ENCODE results near the gene COQ10A.
A peak's percentile ranks its signal among the peaks of the same experiment; 100 is the strongest.
"Not testable (repeated sequence)": the region's sequence is repeated elsewhere in the genome, so short reads cannot be mapped to it uniquely, and the experiment has no call there.

The COQ10A gene

DNA sequence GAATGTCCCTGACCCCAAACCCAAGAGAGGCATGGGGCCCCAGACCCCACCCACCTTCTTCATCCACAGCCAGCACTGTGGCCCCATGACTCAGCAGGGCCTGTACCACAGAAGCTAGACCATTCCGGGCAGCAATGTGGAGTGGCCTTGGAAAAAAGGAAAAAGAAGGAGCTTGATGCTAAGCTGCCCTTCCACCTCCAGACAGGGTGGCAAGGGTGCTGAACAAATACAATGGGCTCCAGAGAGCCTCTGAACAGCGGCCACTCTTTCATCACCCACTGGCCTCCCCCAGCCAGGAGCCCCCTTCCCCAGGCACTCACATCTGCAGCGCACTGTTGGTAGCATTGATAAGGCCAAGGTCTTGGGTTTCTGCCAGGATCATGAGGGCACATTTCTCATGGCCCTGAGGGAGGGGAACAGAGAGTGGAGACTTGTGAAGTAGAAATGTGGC lies 23.0 kb upstream of the COQ10A start:
- no peak for DNase-seq

- DNase-seq = no peak
Measured at GRCh38 chr12:56244494-56244893, 22.2 kb upstream of the COQ10A start.

- DNase-seq = no peak
Measured at GRCh38 chr12:56247923-56248322, 18.8 kb upstream of the COQ10A start.

DNA sequence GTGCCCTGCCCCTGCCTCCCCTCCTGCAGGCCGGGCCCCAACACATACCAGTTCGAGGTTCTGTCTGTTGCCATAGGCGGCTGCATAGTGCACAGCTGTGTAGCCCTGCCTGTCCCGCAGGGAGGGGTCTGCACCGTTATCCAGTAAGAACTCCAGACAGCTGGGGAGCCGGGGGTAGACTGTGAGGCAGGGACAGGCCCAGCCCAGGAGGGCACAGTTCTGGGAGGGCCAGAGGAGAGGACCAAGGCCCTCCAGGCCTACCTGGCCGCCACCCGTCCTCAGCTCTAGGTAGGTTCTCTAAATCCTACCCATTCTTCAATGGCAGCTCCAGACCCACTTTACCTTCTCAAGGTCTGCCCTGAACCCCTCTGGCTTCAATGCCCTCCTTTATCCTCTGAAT lies 18.0 kb upstream of the COQ10A start:
- DNase-seq = no peak

DNA sequence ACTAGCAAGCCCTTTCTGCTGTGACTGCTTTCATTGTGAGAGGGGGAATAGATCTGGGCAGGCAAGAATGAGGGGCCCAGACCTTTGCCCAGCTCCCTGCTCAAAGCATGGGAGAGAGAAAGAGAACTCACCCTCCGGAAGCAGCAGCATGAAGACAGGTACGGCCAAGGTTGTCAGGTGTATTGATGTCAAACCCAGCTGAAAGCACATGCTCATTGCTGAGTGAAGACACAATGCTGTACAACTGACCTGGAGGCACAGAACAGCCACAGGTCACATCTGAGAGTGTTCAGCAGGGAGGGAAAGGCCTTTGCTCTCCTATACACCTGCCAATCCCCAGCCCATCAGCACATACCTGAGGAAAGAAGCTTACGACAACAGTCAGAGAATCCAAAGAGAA lies 14.1 kb upstream of the COQ10A start:
- DNase-seq = no peak

DNA sequence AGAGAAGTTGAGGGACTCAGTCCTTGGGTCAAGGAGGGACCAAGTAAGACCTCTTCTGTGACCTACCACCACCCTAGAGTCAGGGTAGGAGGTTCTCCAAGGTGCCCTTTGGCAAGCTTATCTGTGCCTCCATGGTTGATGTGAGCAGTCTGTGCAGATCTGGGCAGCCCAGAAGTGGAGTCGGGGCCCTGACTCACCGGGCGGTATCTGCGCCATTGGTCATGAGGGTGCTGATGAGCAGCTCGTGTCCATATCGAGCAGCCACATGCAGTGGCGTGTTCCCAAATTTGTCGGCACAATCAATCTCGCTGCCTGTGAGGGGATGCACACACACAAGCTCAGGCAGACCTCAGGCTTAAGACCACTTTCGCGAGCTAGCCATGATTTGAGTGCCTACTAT lies 13.7 kb upstream of the COQ10A start:
- no peak for DNase-seq

- no peak for DNase-seq
Measured at GRCh38 chr12:56255671-56256070, 11.1 kb upstream of the COQ10A start.

- no peak for DNase-seq
Measured at GRCh38 chr12:56256326-56256960, 10.3 kb upstream of the COQ10A start.

DNA sequence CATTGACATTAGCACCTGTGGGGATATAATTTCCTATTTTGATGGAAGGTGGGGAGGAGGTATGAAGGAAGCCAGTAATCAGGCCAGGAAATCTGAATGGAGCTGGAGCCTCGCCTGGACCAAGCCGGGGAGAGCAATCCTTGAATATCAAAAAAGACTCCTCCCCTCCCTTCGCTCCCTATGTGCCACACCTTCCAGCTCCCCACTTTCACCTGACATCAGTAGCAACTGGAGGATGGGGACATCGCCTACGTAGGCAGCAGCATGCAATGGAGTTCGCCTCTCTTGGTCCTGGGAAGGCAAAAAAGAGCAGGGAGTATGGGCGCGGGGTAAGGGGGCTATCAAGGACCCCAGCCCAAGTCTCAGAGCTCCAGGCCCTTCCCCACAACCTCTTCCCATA lies 9.7 kb upstream of the COQ10A start:
- no peak for DNase-seq

GRCh38 chr12:56257491-56258067 lies 9.2 kb upstream of the COQ10A start:
- DNase-seq = peak in 1 of 6 experiments; percentile 25

DNA sequence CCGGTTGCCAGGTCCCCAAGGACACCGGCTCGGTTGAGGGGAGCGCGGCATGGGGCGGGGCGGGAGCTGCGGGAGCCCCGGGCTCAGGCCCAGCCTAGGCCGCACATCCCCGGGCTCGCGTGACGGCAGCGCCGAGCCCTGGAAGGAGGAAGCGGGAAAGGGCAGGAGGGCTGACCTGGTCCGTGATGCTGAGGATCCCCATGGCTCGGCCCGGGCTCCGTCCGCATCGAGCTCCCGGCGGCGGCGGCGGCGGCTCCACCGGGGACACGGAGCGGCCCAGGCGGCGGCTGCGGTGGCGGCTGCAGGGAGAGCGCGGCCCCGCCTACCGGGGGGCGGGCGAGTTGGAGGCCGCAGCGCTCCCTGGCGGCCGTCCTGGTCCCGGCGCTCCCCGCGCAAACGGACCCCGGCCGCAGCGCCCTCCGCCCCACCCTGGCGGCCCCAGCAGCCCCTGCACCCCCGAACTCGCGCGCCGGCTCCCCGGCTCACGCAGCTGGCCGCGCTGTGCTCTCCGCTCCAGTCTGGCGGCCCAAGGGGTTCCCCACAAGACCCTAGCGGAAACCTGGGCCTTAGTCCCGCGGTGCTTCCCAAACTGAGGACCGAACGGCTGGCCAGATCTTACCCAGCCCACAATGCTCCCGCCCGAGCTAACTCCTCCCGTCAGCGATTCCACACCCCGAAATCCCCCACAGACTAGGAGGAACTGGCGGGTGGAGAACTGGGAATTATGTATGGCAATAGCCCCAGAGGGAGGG lies 8.5 kb upstream of the COQ10A start, which contains the start of gene ANKRD52:
Gene ANKRD52 (minus strand): TSS at position 317 of the 752 bp plus-strand sequence. CDS start 115 bp downstream, at position 202.
- peak; percentile 62 to 90 (median 73) for DNase-seq

- DNase-seq = no peak
Measured at GRCh38 chr12:56258820-56259183, 7.9 kb upstream of the COQ10A start.

GRCh38 chr12:56260380-56260779 lies 6.4 kb upstream of the COQ10A start:
- no peak for DNase-seq

GRCh38 chr12:56260921-56261320 lies 5.8 kb upstream of the COQ10A start:
- no peak for DNase-seq

- DNase-seq = no peak
Measured at GRCh38 chr12:56261503-56262232, 5.1 kb upstream of the COQ10A start.

- not testable (repeated sequence) for DNase-seq
Measured at GRCh38 chr12:56262955-56263354, 3.8 kb upstream of the COQ10A start.

DNA sequence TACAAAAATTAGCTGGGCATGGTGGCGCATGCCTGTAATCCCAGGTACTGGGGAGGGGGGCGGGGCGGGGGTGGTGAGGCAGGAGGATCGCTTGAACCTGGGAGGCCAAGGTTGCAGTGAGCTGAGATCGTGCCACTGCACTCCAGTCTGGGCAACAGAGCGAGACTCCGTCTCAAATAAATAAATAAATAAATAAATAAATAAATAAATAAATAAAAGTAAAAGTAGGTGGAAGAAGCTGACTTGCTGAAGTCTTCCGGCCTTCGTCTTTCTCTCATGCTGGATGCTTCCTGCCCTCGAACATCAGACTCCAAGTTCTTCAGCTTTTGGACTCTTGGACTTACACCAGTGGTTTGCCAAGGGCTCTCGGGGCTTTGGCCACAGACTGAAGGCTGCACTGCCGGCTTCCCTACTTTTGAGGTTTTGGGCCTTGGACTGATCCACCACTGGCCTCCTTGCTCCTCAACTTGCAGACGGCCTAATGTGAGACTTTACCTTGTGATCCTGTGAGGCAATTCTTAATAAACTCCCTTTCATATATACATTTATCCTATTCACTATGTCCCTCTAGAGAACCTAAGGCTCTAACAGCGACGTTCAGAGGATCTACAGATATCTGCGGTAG lies 562 bp upstream of the COQ10A start:
- DNase-seq = not testable (repeated sequence)

DNA sequence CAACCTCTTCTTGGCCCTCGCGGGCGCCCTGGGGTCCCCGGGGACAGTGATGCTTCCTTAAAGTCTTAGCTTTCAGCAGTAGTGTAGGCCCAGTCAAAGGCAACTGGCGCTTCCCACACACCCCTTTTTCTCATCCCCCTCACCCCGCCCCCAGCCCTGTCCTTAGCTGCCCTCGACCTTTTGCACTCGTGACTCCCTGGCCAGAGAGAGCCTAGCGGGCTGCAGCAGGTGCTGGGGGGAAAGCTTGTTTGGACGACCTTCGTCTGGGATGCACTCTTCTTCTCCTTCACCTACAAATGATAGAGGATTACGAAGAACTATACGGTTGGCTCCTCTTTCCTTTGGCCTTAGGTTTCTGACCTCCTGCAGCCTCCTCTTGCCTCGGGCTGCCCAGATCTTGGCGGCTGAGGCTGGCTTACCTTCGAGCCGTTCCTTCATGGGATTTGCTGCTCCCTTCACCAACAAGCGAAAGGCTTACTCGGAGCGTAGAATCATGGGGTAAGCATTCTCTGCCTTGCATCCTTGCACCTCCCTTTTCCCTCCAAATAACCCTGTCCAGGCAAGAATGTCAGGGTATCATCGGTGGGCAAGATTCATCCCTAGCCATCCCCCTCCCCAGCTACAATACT lies 815 bp downstream of the COQ10A start:
- DNase-seq = no peak

DNA sequence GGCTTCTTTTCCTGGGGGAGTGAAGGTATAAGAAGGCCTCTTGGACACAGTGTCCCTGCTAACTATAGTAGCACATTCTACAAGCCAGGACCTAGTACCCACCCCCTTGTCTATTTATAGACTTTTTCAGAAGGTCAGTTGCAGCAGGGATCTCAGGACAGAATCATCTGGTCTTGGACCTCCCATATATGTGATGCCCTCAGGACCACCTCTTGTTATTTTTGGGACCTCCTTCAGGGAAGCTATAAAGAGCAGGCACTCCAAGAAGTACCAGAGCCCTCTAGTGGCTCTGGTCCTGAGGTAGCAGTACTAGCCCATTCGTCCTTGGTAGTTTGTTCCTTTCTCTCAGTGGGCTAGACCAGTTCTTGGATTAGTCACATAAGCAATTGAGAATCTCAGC lies 4.3 kb downstream of the COQ10A start:
- DNase-seq = peak in 1 of 6 experiments; percentile 5

- not testable (repeated sequence) for DNase-seq
Measured at GRCh38 chr12:56272468-56272867, 5.7 kb downstream of the COQ10A start.

DNA sequence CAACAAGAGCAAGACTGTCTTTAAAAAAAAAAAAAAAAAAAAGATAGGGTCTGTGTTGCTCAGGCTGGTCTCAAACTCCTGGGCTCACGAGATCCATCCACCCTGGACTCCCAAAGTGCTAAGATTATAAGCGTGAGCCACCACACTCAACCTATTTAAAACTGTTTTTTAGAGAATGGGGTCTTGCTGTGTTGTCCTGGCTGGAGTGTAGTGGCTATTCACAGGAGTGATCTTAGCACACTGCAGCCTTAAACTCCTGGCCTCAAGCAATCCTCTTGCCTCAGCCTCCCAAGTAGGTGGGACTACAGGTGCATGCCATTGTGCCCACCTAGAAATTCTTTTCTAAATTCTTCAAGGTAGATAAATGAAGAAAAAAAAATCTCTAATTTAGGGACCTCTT lies 7.6 kb downstream of the COQ10A start:
- DNase-seq = no peak

DNA sequence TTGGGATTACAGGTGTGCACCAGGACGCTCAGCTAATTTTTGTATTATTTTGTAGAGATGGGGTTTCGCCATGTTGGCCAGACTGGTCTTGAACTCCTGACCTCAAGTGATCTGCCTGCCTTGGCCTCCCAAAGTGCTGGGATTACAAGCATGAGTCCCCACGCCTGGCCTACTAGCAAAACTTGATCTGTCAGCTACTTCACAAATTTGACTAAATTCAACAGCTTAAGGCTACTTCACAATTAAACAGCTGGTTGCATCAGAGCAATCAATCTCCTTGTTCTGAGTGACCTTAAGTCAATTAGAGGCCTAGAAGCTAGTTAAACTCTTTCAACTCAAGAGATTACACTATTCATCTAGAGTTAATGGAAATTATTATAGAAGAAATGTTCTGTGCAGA lies 12.2 kb downstream of the COQ10A start:
- no peak for DNase-seq
